IPS-NIHi11 (cell line): ENCODE results near the gene ASCL5.
"Not testable (repeated sequence)": the region's sequence is repeated elsewhere in the genome, so short reads cannot be mapped to it uniquely, and the experiment has no call there.

ENCODE experiments used
- DNase-seq: peaks from one replicate; pipeline ENCODE4 v3.0.0; 2012; ENCODE audit warnings: mixed read lengths, low spot score

ASCL5 gene, protein sequence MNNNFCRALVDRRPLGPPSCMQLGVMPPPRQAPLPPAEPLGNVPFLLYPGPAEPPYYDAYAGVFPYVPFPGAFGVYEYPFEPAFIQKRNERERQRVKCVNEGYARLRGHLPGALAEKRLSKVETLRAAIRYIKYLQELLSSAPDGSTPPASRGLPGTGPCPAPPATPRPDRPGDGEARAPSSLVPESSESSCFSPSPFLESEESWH

DNA sequence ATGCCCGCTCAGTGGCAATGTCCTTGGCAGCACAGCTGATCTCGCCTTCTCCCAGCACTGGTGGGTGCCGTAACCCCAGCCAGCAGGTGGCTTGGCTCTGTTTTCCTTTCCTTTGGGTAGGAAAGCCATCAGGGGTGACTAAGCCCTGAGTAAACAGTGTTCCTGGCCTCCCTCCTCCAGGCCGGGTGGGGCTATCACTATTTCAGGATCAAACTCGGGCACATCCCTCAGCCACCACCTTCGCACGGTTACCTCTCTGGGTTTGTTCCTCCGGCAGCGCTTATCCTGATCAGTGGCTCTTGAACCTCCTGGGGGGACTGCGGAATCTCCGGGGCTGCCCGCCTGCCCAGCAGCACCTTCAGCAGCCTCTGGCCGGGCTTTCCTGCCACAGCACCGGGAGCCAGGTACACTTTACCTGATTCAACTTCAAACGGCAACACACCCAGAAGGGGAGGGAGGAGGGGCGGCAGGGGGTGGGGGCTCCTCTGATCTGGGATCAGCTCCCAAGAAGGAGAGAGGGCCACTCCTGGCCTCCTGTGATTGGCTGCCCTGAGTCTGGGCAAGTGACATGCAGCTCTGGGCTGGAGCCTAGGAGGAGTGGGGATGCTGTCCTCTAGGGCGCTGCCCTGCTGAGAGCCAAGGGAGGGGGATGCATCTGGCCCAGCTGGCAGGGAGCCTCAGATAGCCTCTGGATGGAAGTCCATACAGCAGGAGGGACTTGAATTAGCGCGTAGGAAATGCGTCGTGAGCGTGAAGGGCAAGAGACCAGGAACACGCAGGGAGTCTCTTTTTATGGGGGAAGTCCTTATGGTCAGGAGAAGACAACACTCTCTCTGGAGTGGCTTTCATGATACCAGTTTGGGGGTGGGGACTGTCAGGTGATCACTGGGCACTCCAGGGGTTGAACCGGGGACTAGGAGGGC lies at the start of gene ASCL5:
Gene ASCL5 (minus strand): TSS at position 353 of the 923 bp plus-strand sequence. CDS start 11,812 bp downstream, outside the sequence.
- peak; percentile 76 for DNase-seq

DNA sequence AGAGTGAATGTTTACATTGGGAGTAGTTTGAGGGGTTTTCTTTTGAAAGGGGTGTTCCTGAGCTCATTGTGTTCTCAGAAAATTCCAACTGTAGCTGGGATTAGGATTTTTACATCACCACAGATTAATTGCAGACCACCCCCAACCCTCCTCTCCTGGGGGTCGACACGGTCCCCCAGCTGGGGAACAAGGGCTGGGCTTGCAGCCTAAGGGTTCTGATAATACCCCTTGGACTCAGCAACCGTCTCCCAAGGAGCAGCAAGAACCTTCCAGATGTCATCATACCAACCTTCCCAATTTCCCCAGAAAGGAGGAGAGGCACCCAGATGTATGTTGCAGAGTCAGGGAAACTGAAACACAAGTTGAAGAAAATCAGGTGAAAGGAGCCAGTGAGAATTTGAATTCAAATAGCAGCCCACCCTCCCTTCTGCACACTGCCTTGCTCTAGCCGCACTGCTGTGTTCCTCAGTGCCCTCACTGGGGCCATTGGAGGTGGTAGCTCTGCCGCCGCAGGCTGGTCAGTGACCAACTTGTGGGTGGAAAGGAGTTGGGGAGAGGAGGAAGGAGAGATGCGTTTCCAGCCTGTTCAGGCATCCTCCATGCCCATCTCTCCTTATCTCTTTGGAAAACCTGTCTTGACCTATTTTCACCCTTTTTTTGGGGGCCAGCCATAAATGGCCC lies 49.0 kb upstream of the ASCL5 start:
- no peak for DNase-seq

DNA sequence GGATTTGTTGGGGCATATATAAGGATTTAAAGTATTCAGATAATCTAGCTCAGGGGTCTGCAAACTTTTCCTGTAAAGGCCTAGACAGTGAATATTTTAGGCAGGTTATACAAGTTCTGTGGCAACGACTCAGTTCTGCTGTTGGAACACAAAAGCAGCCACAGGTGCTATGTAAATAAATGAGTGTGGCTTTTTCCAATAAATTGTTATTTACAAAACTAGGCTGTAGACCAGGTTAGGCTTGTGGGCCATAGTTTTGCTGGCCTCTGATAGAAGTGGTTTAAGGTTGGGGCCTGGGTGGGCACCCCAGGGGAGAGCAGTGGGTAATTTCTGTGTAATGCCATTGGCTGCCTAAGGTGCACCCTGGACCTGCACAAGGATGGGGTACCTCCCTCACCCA lies 46.8 kb upstream of the ASCL5 start:
- DNase-seq: no peak

DNA sequence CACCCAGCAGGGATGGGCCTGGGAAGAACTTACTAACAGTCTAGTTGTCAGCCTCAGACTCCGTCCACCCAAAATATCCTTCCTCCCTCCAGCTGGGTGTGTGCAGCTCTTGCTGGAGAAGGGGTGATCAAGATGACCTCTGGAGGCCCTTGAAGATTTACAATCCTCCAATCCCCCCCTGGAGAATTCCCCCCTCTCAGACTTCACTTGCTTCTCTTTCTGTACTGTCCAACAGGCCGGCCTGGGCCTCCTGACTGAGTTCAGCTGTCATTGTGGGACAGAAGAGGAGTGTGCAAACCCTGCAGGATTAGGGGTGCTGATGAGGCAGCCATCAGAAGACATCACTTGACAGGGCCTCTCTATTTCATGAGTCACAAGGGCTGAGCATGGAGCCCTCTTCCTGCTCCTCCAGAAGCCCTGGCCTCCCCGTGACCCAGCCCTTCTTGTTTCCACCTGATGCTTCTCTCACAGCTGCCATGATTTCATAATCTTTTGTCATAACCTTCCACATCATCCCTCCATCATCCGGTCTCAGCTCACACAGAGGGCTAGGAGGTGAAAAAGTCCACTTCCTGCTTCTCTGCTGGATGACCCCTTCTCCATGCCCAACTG lies 46.1 kb upstream of the ASCL5 start:
- DNase-seq: no peak

DNA sequence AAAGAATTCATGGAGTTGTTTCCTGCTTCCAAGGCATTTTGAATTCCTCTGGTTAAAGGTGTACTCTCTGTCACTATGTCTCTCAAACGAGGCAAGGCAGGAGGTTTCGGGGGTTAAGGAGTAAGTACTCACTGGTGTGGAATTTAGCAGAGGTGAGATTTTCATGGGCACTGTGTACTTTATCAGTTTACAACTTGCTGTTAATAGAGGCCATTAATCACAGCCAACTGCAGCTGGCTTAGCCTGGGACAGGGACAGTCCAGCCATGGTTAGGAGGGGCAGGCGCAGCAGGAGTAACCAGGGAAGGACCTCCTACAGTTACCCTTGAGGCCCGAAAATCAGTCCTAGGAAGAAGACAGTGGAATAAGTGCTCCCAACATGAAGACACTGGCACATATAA lies 45.3 kb upstream of the ASCL5 start:
- no peak for DNase-seq

GRCh38 chr1:201171063-201172036 lies 44.4 kb upstream of the ASCL5 start:
- peak; percentile 74 for DNase-seq

GRCh38 chr1:201170533-201171062 lies 43.6 kb upstream of the ASCL5 start:
- DNase-seq: peak; percentile 95

GRCh38 chr1:201169971-201170532 lies 43.1 kb upstream of the ASCL5 start:
- no peak for DNase-seq

DNA sequence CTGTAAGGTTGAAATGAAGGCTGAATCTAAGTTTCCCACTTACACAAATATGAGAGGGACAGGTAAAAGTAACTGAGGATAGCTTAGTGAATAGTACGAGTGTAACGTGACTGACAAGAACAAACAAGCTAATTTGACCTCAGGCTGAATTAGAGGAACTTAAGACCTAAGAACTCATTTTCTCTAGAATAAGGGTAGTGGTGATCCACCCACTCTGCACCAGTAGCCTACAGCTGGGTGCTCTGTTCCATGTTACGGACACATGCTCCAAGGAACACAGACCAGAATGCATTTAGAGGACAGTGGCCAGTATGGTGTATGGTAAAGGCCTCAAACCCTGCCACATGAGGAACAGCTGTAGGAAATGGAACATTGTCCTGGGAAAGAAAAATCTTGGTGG lies 42.2 kb upstream of the ASCL5 start:
- DNase-seq: no peak

DNA sequence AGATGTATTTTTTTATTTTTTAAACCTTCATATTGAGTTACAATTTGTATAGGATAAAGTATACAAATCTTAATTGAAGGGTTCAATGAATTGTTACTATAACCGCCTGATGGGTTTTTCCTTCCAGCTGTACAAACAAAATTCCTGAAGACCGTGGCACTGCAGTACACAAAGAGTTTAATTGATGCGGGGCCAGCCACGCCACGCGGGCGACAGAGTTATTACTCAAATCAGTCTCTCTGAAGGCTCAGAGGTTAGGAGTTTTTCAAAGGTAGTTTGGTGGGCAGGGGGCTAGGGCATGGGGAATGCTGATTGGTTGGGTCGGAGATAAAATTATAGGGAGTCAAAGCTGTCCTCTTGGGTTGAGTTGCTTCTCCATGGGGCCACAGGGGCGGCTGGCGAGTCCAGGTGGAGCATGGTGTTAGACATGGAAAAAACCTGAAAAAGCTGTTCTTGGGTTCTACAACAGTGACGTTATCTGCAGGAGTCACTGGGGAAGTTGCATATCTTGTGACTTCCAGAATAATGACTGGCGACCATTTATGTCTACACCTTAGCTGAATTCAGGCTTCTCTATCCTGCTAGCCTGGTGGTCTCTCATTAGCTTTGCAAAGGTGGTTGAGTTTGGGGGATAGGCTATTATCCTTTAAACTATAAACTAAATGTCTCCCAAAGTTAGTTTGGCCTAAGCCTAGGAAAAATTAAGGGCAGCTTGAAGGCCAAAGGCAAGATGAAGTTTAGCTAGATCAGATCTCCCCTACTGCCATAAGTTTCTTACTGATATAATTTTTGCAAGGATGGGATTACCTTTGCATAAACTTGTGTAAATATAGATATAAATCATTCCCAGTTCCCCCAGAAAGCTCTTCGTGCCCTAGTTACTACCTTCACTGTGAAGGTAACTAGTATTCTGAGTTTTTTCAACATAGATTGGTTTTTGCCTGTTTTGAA lies 40.3 kb upstream of the ASCL5 start:
- no peak for DNase-seq

GRCh38 chr1:201164645-201165044 lies 37.7 kb upstream of the ASCL5 start:
- no peak for DNase-seq

DNA sequence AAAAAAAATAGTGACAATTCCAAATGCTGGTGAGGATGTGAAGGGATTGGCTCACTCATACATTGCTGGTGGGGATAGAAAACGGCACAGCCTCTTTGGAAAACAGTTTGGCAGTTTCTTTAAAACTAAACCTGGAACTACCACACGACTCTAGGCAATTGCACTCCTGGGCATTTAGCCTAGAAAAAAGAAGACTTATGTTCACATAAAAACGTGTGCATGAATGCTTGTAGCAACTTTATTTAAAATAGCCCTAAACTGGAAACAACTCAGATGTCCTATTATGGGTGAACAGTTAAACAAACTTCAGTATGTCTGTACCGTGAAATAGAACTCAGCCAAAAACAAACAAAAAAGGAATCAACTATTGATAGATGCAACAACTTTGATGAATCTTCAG lies 36.7 kb upstream of the ASCL5 start:
- no peak for DNase-seq

DNA sequence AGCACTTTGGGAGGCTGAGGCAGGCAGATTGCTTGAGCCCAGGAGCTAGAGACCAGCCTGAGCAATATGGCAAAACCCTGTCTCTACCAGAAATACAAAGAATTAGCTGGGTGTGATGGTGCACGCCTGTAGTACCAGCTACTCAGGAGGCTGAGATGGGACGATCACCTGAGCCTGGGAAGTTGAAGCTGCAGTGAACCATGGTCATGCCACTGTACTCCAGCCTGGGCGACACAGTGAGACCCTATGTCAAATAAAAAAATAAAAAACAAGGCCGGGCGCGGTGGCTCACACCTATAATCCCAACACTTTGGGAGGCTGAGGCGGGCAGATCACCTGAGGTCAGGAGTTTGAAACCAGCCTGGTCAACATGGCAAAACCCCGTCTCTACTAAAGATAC lies 36.1 kb upstream of the ASCL5 start:
- DNase-seq: not testable (repeated sequence)

- DNase-seq: no peak
These were observed 31.0 kb upstream of the ASCL5 start for GRCh38 chr1:201157949-201158348.

- no peak for DNase-seq
These were observed 29.8 kb upstream of the ASCL5 start for GRCh38 chr1:201156819-201157218.

- DNase-seq: no peak
These were observed 29.4 kb upstream of the ASCL5 start for GRCh38 chr1:201156346-201156745.

GRCh38 chr1:201155354-201155753 lies 28.4 kb upstream of the ASCL5 start:
- no peak for DNase-seq

- peak; percentile 99 for DNase-seq
These were observed 27.6 kb upstream of the ASCL5 start, which contains the start of gene TMEM9 for GRCh38 chr1:201154389-201155165. Gene TMEM9 (minus strand): TSS chr1:201154474. CDS start chr1:201153923, 551 bp downstream.
